ENCODE results near the gene DRAM1. TPM values are rescaled to one million over a fixed set of nuclear protein-coding genes. Genes with fewer than 3 reads are reported as not detected.

DRAM1 gene
- total RNA-seq, 4 donors from 2014 or later: 3.7 to 20.1 (median 8.7) TPM

DNA sequence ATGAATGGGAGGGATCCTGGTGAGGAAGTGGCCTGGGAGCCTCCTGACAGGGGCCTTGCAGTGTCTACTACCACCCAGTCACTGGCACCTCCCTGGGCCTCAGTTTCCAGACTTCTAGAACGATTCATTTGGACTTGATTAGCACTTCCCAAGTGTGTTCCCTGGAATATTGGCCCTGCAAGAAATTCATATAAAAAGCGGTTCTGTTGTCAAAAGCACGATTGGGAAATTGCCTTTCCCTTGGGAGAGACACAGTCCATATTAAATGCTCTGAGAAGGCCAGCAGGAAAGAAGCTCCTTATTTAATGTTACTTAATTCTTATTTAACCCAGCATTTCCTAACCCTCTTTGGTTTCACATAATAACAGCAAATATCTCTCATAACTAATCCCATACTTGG is 61.9 kb downstream of the DRAM1 start:
- DNase-seq: no peak
- Histone ChIP-seq H3K27me3 (no peaks in the 10 kb centered on the region), H3K36me3 (no peaks in the 10 kb centered on the region), H3K27ac (peak overlapping the region in 2 of 4 donors; percentile 6 to 28), H3K9me3 (no peaks in the 10 kb centered on the region), H3K4me1 (peaks cover 0 to 10% (median 2%) of the 10 kb centered on the region in 4 donors), H3K4me3 (no peak overlapping the region)
- intact Hi-C loops (cut with DNase I; ENCODE audit: low total_unique reads) (loop anchor here (10.0 kb wide), 1 partner anchor 125 kb away; the partner anchor contains the start of gene WASHC3), in situ Hi-C loops (cut with MboI; ENCODE audit: low pct_ligation_motif_present in 1 of 4, low pct_unique_long_range_greater_than_20kb in 1 of 4, low sequenced_read_pairs in 3 of 4) (loop anchor here in 3 of 4 donors (10.0 to 25.0 kb wide), 2 partner anchors 545 to 548 kb away; partner anchors contain the start of gene IGF1 (in 3 of the 3))
- 39% methylated on average over 3 of the region's 3 CpGs; no CpG with 5 or more reads in 1 of the 2 donors for WGBS, 2 donors (ENCODE audit: low coverage in 1 of 2)
- TF ChIP-seq EP300 (IDR thresholded peaks at IDR 0.05; ENCODE audit: low read depth) (no peak), POLR2A (IDR thresholded peaks at IDR 0.05) (no peak), POLR2AphosphoS5 (IDR thresholded peaks at IDR 0.05) (no peak)
- TF ChIP-seq, protein P1, sequence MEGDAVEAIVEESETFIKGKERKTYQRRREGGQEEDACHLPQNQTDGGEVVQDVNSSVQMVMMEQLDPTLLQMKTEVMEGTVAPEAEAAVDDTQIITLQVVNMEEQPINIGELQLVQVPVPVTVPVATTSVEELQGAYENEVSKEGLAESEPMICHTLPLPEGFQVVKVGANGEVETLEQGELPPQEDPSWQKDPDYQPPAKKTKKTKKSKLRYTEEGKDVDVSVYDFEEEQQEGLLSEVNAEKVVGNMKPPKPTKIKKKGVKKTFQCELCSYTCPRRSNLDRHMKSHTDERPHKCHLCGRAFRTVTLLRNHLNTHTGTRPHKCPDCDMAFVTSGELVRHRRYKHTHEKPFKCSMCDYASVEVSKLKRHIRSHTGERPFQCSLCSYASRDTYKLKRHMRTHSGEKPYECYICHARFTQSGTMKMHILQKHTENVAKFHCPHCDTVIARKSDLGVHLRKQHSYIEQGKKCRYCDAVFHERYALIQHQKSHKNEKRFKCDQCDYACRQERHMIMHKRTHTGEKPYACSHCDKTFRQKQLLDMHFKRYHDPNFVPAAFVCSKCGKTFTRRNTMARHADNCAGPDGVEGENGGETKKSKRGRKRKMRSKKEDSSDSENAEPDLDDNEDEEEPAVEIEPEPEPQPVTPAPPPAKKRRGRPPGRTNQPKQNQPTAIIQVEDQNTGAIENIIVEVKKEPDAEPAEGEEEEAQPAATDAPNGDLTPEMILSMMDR (IDR thresholded peaks at IDR 0.05): no peak

DNA sequence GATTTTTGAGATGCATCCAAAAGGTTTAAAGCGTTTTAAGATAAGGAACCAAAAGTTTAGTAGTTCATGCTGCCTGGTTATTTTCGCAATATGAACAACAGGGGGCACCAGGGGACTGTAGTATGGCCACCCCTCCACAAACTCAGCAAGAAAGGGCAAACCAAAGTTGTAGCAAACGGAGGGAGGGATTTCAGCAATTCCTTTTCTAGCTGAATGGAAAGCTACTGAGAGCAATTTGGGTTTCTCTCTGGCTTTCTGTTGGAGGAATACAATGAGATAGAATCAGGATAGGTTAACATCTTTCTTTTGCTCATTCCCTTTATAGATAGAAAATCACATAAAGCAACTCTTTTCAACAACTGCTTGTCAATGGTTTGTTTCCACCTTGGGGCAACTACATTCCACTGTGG is 62.5 kb downstream of the DRAM1 start:
- intact Hi-C loops (cut with DNase I; ENCODE audit: low total_unique reads) (loop anchor here (5.0 to 10.0 kb wide), 2 partner anchors 125 to 542 kb away; partner anchors contain the start of genes IGF1 and WASHC3), in situ Hi-C loops (cut with MboI; ENCODE audit: low pct_ligation_motif_present in 1 of 4, low pct_unique_long_range_greater_than_20kb in 1 of 4, low sequenced_read_pairs in 3 of 4) (loop anchor here (10.0 to 25.0 kb wide), 2 partner anchors 545 to 547 kb away; partner anchors contain the start of gene IGF1 (in 4 of the 4))
- H3K9me3 ChIP-seq: no peaks in the 10 kb centered on the region
- H3K4me3 ChIP-seq: no peak overlapping the region
- no peaks in the 10 kb centered on the region for H3K36me3 ChIP-seq
- peaks cover 0 to 10% (median 2%) of the 10 kb centered on the region in 4 donors for H3K4me1 ChIP-seq
- DNase-seq: peak; percentile 60
- TF ChIP-seq, protein P1 (IDR thresholded peaks at IDR 0.05): peak; percentile 63 to 72 (median 65)
- no peak for TF ChIP-seq POLR2A (IDR thresholded peaks at IDR 0.05)
- TF ChIP-seq POLR2AphosphoS5 (IDR thresholded peaks at IDR 0.05): no peak
- TF ChIP-seq EP300 (IDR thresholded peaks at IDR 0.05; ENCODE audit: low read depth): no peak
- WGBS, 2 donors (ENCODE audit: low coverage in 1 of 2): 0 to 5% methylated on average over 2 to 3 of the region's 3 CpGs
- peak overlapping the region in 3 of 4 donors; percentile 6 to 32 (median 20) for H3K27ac ChIP-seq
- no peaks in the 10 kb centered on the region for H3K27me3 ChIP-seq

DNA sequence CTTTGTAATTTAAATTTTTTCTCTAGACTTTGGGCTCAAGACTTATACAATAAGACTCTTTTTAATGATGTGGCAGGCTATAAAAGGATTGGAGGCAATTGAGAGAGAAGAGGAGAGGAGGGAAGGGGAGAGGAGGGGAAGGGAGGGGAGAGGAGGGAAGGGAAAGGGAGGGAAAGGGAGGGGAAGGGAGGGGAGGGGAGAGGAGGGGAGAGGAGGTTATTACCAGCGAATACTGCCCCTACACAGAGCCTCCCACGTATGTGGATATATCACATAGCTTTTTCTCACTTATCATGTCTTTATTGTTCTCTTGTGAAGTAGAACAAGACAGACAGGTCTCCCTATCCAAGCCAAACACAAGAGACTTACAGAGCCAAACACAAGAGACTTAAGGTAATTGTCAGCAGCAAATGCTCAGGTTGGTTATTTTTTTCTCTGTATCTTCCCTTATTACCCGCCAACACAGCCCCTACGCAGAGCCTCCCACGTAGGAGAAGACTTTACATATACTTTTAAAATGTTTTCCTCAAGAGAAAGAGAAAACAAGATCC is 63.1 kb downstream of the DRAM1 start:
- WGBS, 2 donors (ENCODE audit: low coverage in 1 of 2): 43 to 52% methylated on average over 5 of the region's 5 CpGs

More for the DNA sequence above, 63.1 kb downstream of the DRAM1 start:
- Histone ChIP-seq H3K4me1 (peaks cover 0 to 10% (median 2%) of the 10 kb centered on the region in 4 donors), H3K9me3 (no peaks in the 10 kb centered on the region), H3K27ac (peak overlapping the region in 2 of 4 donors; percentile 20 to 32), H3K4me3 (no peak overlapping the region), H3K27me3 (no peaks in the 10 kb centered on the region), H3K36me3 (no peaks in the 10 kb centered on the region)
- DNase-seq: no peak
- intact Hi-C loops (cut with DNase I; ENCODE audit: low total_unique reads): loop anchor here (5.0 kb wide), 1 partner anchor 542 kb away; the partner anchor contains the start of gene IGF1
- TF ChIP-seq, protein P1 (IDR thresholded peaks at IDR 0.05): no peak
- TF ChIP-seq POLR2A (IDR thresholded peaks at IDR 0.05) (no peak), POLR2AphosphoS5 (IDR thresholded peaks at IDR 0.05) (no peak), EP300 (IDR thresholded peaks at IDR 0.05; ENCODE audit: low read depth) (no peak)
- in situ Hi-C loops (cut with MboI; ENCODE audit: low pct_ligation_motif_present in 1 of 4, low pct_unique_long_range_greater_than_20kb in 1 of 4, low sequenced_read_pairs in 3 of 4): loop anchor here in 2 of 4 donors (10.0 to 25.0 kb wide), 2 partner anchors 544 to 547 kb away; partner anchors contain the start of gene IGF1 (in 2 of the 2)

Data from transverse colon (tissue), 4 donors.